NB4 (cell line): ENCODE measurements around the gene CLCF1.

ENCODE experiments used
- DNase-seq: peaks from one replicate; pipeline ENCODE4 v3.0.0; 2010; ENCODE audit warnings: low read depth
- H3K4me3 ChIP-seq: one replicate; pipeline ENCODE4 v1.5.1; 2011; ENCODE audit warnings: mild to moderate bottlenecking, low read depth, low read length, moderate library complexity
- CTCF ChIP-seq: IDR thresholded peaks from one replicate; pipeline ENCODE4 v1.5.1; 2012; ENCODE audit warnings: low read depth, low read length
- MAX ChIP-seq: IDR thresholded peaks from 2 replicates; pipeline ENCODE4 v1.6.1; 2011; ENCODE audit warnings: low read depth, low read length
- MYC ChIP-seq: IDR thresholded peaks from 2 replicates; pipeline ENCODE4 v1.6.1; 2011; ENCODE audit warnings: low read depth, low read length
- POLR2A ChIP-seq: IDR thresholded peaks from 2 replicates; pipeline ENCODE4 v1.6.1; 2011; ENCODE audit warnings: mild to moderate bottlenecking; ENCODE audit not compliant: insufficient read length; ENCODE audit errors: extremely low read depth

The CLCF1 gene

GRCh38 chr11:67369275-67369674 lies 4.1 kb downstream of the CLCF1 start:
- no peak for DNase-seq
- no peak for TF ChIP-seq MYC
- no peak for TF ChIP-seq MAX
- TF ChIP-seq CTCF = no peak
- no peak for TF ChIP-seq POLR2A
- H3K4me3 ChIP-seq = no peak overlapping the region

- TF ChIP-seq MAX = no peak
- TF ChIP-seq MYC = no peak
- TF ChIP-seq POLR2A = no peak
- TF ChIP-seq CTCF = no peak
- H3K4me3 ChIP-seq = no peak overlapping the region
- DNase-seq = no peak
Observed at GRCh38 chr11:67368621-67369020, 4.8 kb downstream of the CLCF1 start.

- TF ChIP-seq MAX = no peak
- no peak for TF ChIP-seq POLR2A
- TF ChIP-seq MYC = no peak
- TF ChIP-seq CTCF = no peak
- H3K4me3 ChIP-seq = no peak overlapping the region
- no peak for DNase-seq
Observed at GRCh38 chr11:67367761-67368227, 5.6 kb downstream of the CLCF1 start.

- TF ChIP-seq POLR2A (no peak), CTCF (no peak), MYC (no peak), MAX (no peak)
- no peak overlapping the region for H3K4me3 ChIP-seq
- DNase-seq = no peak
Observed at GRCh38 chr11:67366961-67367760, 6.2 kb downstream of the CLCF1 start.

GRCh38 chr11:67366546-67366945 lies 6.9 kb downstream of the CLCF1 start:
- TF ChIP-seq CTCF = no peak
- no peak for TF ChIP-seq MAX
- TF ChIP-seq MYC = no peak
- TF ChIP-seq POLR2A = no peak
- DNase-seq = no peak
- no peak overlapping the region for H3K4me3 ChIP-seq
